HEK293T (cell line): ENCODE results near the gene PLTP.

Source experiments
- ARNT ChIP-seq: fragments of 450-650 bp; IDR thresholded peaks from 2 replicates; pipeline ENCODE4 v1.6.1; 2017; ENCODE audit warnings: mild to moderate bottlenecking
- CTBP1 ChIP-seq: fragments of 450-650 bp; IDR thresholded peaks from 2 replicates; pipeline ENCODE4 v1.6.1; 2016; ENCODE audit warnings: borderline replicate concordance
- FOXK2 ChIP-seq: fragments of 450-650 bp; IDR thresholded peaks from 2 replicates; pipeline ENCODE4 v1.6.1; 2016; ENCODE audit warnings: mild to moderate bottlenecking
- FOXM1 ChIP-seq: fragments of 450-650 bp; IDR thresholded peaks from 2 replicates; pipeline ENCODE4 v1.6.1; 2017; ENCODE audit warnings: mild to moderate bottlenecking, borderline replicate concordance
- L3MBTL2 ChIP-seq: fragments of 450-650 bp; conservative IDR thresholded peaks from 2 replicates; pipeline ENCODE4 v1.6.1; 2016; ENCODE audit warnings: mild to moderate bottlenecking
- NFRKB ChIP-seq: fragments of 450-650 bp; IDR thresholded peaks from 2 replicates; pipeline ENCODE4 v1.6.1; 2016; ENCODE audit warnings: mild to moderate bottlenecking, moderate library complexity
- SP1 ChIP-seq: fragments of 450-650 bp; IDR thresholded peaks from 2 replicates; pipeline ENCODE4 v1.6.1; 2017
- SUZ12 ChIP-seq: fragments of 450-650 bp; IDR thresholded peaks from 2 replicates; pipeline ENCODE4 v1.6.1; 2016; ENCODE audit warnings: mild to moderate bottlenecking

DNA sequence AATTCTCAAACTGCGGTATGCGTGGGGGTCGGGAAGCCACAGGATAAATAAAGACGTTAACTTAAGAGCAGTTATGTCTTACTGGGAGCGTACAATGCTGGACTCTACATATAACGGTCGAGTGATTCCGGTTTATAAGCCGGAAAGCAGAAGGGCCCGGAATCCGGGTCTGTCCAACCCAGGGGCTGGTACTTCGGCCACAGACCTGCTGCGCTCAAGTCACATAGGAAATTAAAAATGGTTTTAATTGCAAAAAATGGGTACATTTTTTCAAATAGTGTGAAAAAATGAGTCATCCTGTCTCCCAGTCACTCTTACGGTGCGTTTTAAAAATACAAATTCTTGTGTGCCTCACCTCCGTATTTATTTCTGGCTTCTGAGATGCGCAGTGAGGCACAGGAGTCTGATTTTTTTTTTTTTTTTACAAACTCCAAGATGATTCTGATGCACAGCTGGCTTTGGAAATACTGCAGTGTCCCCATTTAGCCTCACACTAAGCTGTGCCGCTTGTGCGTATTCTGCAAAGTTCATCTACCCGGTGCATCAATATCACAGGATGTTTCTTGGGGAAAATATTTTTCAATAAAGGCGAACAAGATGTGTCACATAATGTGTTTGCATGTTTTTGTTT, 23.6 kb upstream of the PLTP start:
- TF ChIP-seq SP1: no peak
- no peak for TF ChIP-seq FOXK2
- TF ChIP-seq NFRKB: no peak
- TF ChIP-seq FOXM1: no peak
- TF ChIP-seq SUZ12: no peak
- no peak for TF ChIP-seq L3MBTL2
- TF ChIP-seq ARNT: no peak
- no peak for TF ChIP-seq CTBP1
